NB4 (cell line): ENCODE results near the gene CDCA7L.

Source experiments
- DNase-seq: peaks from one replicate; pipeline ENCODE4 v3.0.0; 2010; ENCODE audit warnings: low read depth
- H3K4me3 ChIP-seq: one replicate; pipeline ENCODE4 v1.5.1; 2011; ENCODE audit warnings: mild to moderate bottlenecking, low read depth, low read length, moderate library complexity
- MYC ChIP-seq: IDR thresholded peaks from 2 replicates; pipeline ENCODE4 v1.6.1; 2011; ENCODE audit warnings: low read depth, low read length
- POLR2A ChIP-seq: IDR thresholded peaks from 2 replicates; pipeline ENCODE4 v1.6.1; 2011; ENCODE audit warnings: mild to moderate bottlenecking; ENCODE audit not compliant: insufficient read length; ENCODE audit errors: extremely low read depth
- TF ChIP-seq, protein P1 (sequence below): IDR thresholded peaks from one replicate; pipeline ENCODE4 v1.5.1; 2012; ENCODE audit warnings: low read depth, low read length
- TF ChIP-seq, protein P2 (sequence below): IDR thresholded peaks from 2 replicates; pipeline ENCODE4 v1.6.1; 2011; ENCODE audit warnings: low read depth, low read length

CDCA7L gene

DNA sequence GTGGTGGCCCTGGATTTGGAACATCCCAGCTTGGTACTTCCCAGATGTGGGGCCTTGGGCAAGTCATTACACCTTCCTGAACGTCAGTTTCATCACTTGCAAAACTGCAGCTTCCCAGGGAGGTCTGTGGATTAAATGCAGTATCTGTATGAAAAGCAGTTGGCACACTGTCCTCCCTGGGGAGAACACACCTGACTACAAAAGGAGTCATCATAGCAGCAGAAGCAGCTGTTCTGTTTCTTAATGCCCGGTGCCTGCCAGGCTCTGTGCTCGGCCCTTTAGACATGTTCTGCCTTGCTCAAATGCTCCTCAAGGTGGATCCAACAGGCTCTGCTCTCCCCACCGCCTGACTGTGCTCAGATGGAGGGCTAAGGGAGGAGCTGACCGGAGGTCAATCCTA, 31.0 kb downstream of the CDCA7L start:
- no peak for DNase-seq
- TF ChIP-seq, protein P1, sequence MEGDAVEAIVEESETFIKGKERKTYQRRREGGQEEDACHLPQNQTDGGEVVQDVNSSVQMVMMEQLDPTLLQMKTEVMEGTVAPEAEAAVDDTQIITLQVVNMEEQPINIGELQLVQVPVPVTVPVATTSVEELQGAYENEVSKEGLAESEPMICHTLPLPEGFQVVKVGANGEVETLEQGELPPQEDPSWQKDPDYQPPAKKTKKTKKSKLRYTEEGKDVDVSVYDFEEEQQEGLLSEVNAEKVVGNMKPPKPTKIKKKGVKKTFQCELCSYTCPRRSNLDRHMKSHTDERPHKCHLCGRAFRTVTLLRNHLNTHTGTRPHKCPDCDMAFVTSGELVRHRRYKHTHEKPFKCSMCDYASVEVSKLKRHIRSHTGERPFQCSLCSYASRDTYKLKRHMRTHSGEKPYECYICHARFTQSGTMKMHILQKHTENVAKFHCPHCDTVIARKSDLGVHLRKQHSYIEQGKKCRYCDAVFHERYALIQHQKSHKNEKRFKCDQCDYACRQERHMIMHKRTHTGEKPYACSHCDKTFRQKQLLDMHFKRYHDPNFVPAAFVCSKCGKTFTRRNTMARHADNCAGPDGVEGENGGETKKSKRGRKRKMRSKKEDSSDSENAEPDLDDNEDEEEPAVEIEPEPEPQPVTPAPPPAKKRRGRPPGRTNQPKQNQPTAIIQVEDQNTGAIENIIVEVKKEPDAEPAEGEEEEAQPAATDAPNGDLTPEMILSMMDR: no peak
- TF ChIP-seq POLR2A (no peak), MYC (no peak)
- TF ChIP-seq, protein P2, sequence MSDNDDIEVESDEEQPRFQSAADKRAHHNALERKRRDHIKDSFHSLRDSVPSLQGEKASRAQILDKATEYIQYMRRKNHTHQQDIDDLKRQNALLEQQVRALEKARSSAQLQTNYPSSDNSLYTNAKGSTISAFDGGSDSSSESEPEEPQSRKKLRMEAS: no peak
- H3K4me3 ChIP-seq: no peak overlapping the region

- no peak overlapping the region for H3K4me3 ChIP-seq
- TF ChIP-seq, protein P1: no peak
- TF ChIP-seq, protein P2: no peak
- TF ChIP-seq MYC (no peak), POLR2A (no peak)
- no peak for DNase-seq
Measured at GRCh38 chr7:21912931-21913780, 32.5 kb downstream of the CDCA7L start.

DNA sequence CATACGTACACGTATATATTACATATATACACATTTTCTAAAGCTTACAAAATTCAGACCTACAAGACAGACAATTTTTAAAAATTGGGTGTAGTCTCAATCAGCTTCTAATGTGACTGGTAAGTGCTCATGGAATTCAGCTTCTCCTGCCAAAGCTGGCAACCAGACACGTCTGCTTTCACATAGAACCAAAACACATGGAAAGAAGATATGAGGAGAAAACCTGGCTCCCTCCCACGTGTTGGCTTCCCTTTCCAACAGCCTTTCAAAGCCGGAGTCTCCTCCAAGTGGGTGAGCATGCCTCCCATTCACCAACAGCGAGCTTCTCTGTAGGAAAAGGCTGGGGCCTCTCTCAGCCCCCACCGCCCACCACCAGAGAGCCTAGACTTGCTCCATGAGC, 33.4 kb downstream of the CDCA7L start:
- no peak overlapping the region for H3K4me3 ChIP-seq
- no peak for DNase-seq
- no peak for TF ChIP-seq POLR2A
- TF ChIP-seq, protein P2: no peak
- TF ChIP-seq MYC: no peak
- TF ChIP-seq, protein P1: no peak

DNA sequence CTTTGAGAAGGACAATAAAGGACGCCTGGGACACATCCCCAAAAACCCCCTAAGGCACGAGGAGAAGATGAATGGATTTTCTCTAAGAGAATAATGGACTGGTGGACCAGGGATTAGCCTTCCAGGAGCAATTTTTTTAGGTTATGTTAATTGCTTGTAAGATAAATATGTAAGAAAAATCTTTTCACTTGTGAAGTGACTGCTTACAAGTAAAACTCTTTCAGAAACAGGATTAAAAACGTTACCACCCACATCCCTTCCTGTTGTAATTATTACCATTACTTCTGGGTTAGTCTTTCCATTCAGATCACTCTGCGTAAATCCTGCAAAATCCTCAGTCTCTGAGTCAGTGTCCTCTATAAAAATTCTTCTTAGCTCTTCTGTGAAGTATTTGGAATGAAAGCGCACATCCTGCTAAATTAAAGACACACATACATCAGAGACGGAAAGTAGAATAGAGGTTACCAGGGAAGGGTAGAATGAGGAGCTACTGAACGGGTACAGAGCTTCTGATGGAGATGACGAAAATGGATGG, 34.3 kb downstream of the CDCA7L start:
- no peak for TF ChIP-seq POLR2A
- no peak for TF ChIP-seq MYC
- TF ChIP-seq, protein P1: no peak
- TF ChIP-seq, protein P2: no peak
- no peak overlapping the region for H3K4me3 ChIP-seq
- DNase-seq: no peak

- DNase-seq: no peak
- no peak for TF ChIP-seq POLR2A
- TF ChIP-seq, protein P1: no peak
- TF ChIP-seq, protein P2: no peak
- H3K4me3 ChIP-seq: no peak overlapping the region
Measured at GRCh38 chr7:21910253-21910652, 35.4 kb downstream of the CDCA7L start.
